KBM-7 (cell line): ENCODE measurements around the gene OGA.

Experiments
- DNase-seq: peaks from one replicate; pipeline ENCODE4 v3.0.0-alpha.2; 2015
- in situ Hi-C: fragments of 300-500 bp; cut with MboI; formaldehyde crosslinking; loops from 2 replicates; pipeline ENCODE4 v1.14.3; 2020; ENCODE audit warnings: low sequenced_read_pairs, low pct_unique_long_range_greater_than_20kb, mixed read lengths

Gene OGA

GRCh38 chr10:101818119-101818871 is at the start of gene OGA:
Gene OGA, minus strand, starts transcription at chr10:101818444. Its CDS starts 422 bp downstream, at chr10:101818022.
- DNase-seq: peak; percentile 100
- in situ Hi-C loops: no loop called here

- in situ Hi-C loops: no loop called here
- no peak for DNase-seq
These were observed 49.7 kb upstream of the OGA start for GRCh38 chr10:101867931-101868330.

- DNase-seq: no peak
- in situ Hi-C loops: no loop called here
These were observed 41.3 kb upstream of the OGA start for GRCh38 chr10:101859530-101859929.

- no peak for DNase-seq
- in situ Hi-C loops: no loop called here
These were observed 40.7 kb upstream of the OGA start for GRCh38 chr10:101858723-101859500.

GRCh38 chr10:101857802-101858476 is 39.7 kb upstream of the OGA start:
- in situ Hi-C loops: no loop called here
- no peak for DNase-seq

- in situ Hi-C loops: no loop called here
- no peak for DNase-seq
These were observed 38.4 kb upstream of the OGA start for GRCh38 chr10:101856626-101857025.

- in situ Hi-C loops: no loop called here
- no peak for DNase-seq
These were observed 33.3 kb upstream of the OGA start for GRCh38 chr10:101851411-101852116.

- in situ Hi-C loops: no loop called here
- DNase-seq: no peak
These were observed 32.5 kb upstream of the OGA start for GRCh38 chr10:101850749-101851148.

- DNase-seq: peak; percentile 75
- in situ Hi-C loops: no loop called here
These were observed 30.7 kb upstream of the OGA start for GRCh38 chr10:101848894-101849351.

- DNase-seq: peak; percentile 60
- in situ Hi-C loops: no loop called here
These were observed 30.2 kb upstream of the OGA start for GRCh38 chr10:101848408-101848807.

GRCh38 chr10:101845893-101846292 is 27.6 kb upstream of the OGA start:
- in situ Hi-C loops: no loop called here

GRCh38 chr10:101843032-101844021 is 25.1 kb upstream of the OGA start, which contains the start of gene KCNIP2:
Gene KCNIP2, minus strand, starts transcription at chr10:101843800. Its CDS starts 232 bp downstream, at chr10:101843568.
- peak; percentile 49 for DNase-seq
- in situ Hi-C loops: no loop called here

More at GRCh38 chr10:101845893-101846292, 27.6 kb upstream of the OGA start:
- no peak for DNase-seq

GRCh38 chr10:101841826-101842225 is 23.6 kb upstream of the OGA start:
- in situ Hi-C loops: no loop called here
- no peak for DNase-seq

GRCh38 chr10:101840741-101841453 is 22.7 kb upstream of the OGA start:
- in situ Hi-C loops: no loop called here

GRCh38 chr10:101840102-101840684 is 21.9 kb upstream of the OGA start:
- no peak for DNase-seq
- in situ Hi-C loops: no loop called here

More at GRCh38 chr10:101840741-101841453, 22.7 kb upstream of the OGA start:
- DNase-seq: peak; percentile 86

GRCh38 chr10:101839416-101840063 is 21.3 kb upstream of the OGA start:
- in situ Hi-C loops: no loop called here

More at GRCh38 chr10:101839416-101840063, 21.3 kb upstream of the OGA start:
- DNase-seq: no peak
